ENCODE results near the gene DGCR8.

DNA sequence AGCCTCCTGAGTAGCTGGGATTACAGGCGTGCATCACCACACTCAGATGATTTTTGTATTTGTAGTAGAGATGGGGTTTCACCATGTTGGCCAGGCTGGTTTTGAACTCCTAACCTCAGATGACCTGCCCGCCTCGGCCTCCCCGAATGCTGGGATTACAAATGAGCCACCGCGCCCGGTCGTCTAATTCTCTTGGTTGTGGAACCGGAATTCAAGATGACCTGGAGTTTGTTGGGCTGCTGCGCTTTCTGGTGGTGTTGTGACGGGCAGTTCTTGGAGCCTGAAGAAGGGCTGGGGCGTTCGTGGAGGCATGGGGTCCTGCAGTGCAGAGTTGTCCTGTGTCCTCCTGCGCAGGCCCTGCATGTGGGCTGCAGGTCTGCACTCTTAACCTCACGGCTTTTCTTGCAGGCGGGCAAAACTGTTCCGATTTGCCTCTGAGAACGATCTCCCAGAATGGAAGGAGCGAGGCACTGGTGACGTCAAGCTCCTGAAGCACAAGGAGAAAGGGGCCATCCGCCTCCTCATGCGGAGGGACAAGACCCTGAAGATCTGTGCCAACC is 41.9 kb downstream of the DGCR8 start:
- no peak for TF ChIP-seq POLR2A (IDR thresholded peaks at IDR 0.05; ENCODE audit: low read depth, low read length)
- TF ChIP-seq, protein P1, sequence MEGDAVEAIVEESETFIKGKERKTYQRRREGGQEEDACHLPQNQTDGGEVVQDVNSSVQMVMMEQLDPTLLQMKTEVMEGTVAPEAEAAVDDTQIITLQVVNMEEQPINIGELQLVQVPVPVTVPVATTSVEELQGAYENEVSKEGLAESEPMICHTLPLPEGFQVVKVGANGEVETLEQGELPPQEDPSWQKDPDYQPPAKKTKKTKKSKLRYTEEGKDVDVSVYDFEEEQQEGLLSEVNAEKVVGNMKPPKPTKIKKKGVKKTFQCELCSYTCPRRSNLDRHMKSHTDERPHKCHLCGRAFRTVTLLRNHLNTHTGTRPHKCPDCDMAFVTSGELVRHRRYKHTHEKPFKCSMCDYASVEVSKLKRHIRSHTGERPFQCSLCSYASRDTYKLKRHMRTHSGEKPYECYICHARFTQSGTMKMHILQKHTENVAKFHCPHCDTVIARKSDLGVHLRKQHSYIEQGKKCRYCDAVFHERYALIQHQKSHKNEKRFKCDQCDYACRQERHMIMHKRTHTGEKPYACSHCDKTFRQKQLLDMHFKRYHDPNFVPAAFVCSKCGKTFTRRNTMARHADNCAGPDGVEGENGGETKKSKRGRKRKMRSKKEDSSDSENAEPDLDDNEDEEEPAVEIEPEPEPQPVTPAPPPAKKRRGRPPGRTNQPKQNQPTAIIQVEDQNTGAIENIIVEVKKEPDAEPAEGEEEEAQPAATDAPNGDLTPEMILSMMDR (conservative IDR thresholded peaks at IDR 0.05; ENCODE audit: low read depth, low read length) = no peak
- TF ChIP-seq, protein P2, sequence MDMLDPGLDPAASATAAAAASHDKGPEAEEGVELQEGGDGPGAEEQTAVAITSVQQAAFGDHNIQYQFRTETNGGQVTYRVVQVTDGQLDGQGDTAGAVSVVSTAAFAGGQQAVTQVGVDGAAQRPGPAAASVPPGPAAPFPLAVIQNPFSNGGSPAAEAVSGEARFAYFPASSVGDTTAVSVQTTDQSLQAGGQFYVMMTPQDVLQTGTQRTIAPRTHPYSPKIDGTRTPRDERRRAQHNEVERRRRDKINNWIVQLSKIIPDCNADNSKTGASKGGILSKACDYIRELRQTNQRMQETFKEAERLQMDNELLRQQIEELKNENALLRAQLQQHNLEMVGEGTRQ (IDR thresholded peaks at IDR 0.05; ENCODE audit: low read depth, low read length) = no peak
- TF ChIP-seq RFX5 (IDR thresholded peaks at IDR 0.05; ENCODE audit: low read depth, low read length) = no peak
- TF ChIP-seq CEBPB (IDR thresholded peaks at IDR 0.05; ENCODE audit: low read depth, low read length) = no peak
- TF ChIP-seq MAFK (IDR thresholded peaks at IDR 0.05; ENCODE audit: low read depth, low read length) = no peak
- TF ChIP-seq RCOR1 (IDR thresholded peaks at IDR 0.05; ENCODE audit: insufficient replicate concordance, low read length) = no peak
- no peak for TF ChIP-seq MXI1 (IDR thresholded peaks at IDR 0.05; ENCODE audit: borderline replicate concordance, low read depth, low read length)
- no peak for TF ChIP-seq RAD21 (IDR thresholded peaks at IDR 0.05; ENCODE audit: low read length)
